ENCODE data around the gene SSTR5. TPM values are rescaled to one million over a fixed set of nuclear protein-coding genes. Genes with fewer than 3 reads are reported as not detected.
A peak's percentile ranks its signal among the peaks of the same experiment; 100 is the strongest.
"Not testable (repeated sequence)": the region's sequence is repeated elsewhere in the genome, so short reads cannot be mapped to it uniquely, and the experiment has no call there.

SSTR5 gene
- total RNA-seq, result 10 to 100 TPM in 1 of 2 donors, 1 to 10 TPM in 1; 1.3 to 10.7 TPM
- long read RNA-seq, partial matches to known transcripts, result 0 of 1 reads
- long read RNA-seq, other reads (novel, unspliced or antisense), result 1 of 1 reads

DNA sequence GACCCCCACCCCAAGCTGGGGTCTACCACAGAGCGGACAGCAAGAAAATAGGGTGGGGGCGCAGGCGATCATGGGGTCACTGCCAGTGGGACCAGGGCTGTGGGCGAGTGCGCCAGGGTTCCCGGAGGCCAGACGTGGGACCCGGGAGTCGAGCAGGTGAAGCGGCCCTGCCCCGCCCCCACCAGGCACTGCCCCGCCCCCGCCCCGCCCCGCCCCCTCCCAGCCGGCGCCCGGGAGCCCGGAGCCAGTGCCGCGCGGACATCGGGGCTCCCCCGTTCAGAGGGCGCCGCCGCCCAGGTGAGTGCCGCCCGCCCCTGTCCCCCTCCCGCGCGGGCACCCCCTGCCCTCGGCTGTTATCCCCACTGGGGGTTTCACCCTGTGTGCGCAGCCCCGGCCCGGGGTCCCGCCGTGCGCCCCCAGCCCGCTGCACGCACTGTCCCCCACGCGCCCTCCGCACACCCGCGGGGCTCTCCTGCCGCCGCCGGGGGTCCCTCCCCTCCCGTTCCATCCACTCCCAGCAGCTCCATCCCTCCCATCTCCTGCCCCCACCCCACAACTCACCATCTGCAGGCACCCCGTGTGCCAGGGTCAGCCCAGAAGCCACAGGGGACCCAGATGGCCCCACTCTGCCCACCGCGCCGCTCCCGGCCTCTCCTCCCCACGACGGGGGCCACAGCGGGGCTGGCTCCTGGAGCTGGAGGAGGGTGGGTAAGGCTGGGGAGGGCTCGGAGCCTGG lies at the start of gene SSTR5:
Gene SSTR5, plus strand, starts transcription at position 222 of the 736 bp plus-strand sequence. CDS start 6,122 bp downstream, outside the sequence.
- no peak for DNase-seq
- ATAC-seq, result no peak
- intact Hi-C loops (cut with DNase I), result no loop called here

DNA sequence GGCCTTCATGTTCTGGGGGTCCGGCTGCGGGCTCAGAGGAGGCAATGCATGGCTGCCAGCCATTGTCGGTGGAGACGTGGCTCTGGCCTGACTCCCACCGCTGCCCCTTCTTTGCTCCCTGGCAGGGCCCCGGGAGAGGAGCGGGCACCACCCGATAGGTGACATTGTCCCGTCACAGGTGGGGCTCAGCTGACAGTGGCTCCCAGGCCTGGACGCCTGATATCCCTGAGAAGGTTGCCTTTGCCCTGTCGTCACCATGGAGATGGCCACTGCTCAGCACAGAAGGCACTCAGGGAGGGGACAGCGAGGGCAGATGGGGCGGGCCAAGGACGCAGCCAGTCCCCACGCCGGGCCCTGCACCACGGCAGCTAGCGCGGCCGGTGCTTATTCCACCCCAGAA lies 48.4 kb upstream of the SSTR5 start:
- intact Hi-C loops (cut with DNase I), result no loop called here
- no peak for ATAC-seq

DNA sequence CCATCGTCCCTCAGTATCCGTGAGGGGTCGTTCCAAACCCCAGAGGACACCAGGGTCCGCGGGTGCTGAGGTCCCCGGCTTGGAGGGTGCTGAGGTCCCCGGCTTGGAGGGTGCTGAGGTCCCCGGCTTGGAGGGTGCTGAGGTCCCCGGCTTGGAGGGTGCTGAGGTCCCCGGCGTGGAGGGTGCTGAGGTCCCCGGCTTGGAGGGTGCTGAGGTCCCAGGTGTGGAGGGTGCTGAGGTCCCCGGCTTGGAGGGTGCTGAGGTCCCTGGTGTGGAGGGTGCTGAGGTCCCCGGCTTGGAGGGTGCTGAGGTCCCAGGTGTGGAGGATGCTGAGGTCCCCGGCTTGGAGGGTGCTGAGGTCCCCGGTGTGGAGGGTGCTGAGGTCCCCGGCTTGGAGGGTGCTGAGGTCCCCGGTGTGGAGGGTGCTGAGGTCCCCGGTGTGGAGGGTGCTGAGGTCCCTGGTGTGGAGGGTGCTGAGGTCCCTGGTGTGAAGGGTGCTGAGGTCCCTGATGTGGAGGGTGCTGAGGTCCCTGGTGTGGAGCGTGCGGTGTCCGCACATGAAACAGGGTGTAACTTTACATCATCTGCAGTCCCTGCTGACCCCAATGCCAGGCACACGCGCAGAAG lies 47.3 kb upstream of the SSTR5 start:
- intact Hi-C loops (cut with DNase I); ATAC-seq: not testable (repeated sequence)
- peak; percentile 68 for DNase-seq

More for the DNA sequence above, 48.4 kb upstream of the SSTR5 start:
- no peak for DNase-seq

DNA sequence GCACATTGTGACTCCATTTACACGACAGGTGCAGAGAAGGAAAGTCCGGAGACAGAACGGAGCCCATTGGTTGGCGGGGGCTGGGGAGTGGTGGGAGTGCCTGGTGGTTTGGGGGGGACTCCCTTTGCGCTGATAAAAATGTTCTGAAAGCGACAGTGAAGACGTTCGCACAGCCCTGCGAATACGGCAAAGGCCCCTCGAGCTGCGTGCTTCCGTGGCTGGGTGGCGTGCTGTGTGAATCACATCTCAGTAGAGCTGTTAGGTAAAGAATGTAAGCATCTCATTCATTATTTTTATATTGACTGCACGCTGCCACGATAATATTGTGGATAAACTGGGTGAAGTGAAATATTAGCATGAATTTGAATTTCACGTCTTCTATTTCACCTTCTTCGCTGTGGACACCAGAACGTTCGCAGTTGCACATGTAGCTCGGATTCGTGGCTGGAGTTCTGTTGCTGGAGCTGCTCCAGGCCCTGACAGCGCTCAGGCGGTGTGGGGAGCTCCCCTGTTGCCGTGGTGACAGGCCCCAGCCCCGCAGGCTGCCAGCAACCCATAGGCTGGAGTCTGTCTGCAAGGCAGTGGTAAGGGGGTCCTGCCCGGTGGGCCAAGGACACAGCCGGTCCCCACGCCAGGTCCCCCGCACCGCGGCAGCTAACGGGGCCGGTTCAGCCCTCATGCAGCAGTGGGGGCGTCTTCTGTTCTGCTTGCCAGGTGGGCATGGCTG lies 46.3 kb upstream of the SSTR5 start:
- intact Hi-C loops (cut with DNase I), result no loop called here
- ATAC-seq (no peak), DNase-seq (no peak)

DNA sequence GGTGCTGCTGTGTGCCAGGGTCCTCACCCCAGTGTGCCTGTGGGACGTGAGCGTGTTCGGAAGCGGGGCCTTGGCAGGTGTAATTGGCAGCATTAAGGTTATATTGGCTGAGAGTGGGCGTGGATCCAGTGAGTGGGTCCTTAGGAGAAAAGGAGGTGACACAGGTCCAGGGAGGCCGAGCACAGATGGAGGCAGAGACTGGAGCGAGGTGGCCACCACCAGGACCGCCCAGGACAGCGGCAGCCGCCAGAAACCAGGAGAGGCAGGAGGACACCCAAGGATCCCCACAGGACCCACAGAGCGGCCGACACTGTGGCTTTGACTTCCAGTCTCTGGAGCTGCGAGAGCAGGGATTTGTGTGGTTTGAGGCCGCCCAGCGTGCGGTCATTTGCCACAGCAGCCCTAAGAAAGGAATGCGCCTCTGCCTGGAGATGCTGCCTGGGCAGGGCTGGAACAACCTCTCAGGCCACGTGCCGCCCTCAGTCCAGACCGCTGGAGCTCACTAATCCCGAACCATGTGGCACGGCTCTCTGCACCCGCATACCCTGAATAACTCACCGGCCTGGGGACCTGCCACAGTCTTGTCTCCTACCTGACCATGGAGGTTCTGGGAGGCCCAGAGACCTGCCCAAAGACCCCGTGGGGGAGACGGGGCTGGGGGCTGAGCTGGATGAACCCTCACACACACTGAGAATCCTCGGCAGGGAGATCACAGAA lies 45.6 kb upstream of the SSTR5 start:
- intact Hi-C loops (cut with DNase I), result no loop called here
- DNase-seq, result no peak
- ATAC-seq, result no peak

DNA sequence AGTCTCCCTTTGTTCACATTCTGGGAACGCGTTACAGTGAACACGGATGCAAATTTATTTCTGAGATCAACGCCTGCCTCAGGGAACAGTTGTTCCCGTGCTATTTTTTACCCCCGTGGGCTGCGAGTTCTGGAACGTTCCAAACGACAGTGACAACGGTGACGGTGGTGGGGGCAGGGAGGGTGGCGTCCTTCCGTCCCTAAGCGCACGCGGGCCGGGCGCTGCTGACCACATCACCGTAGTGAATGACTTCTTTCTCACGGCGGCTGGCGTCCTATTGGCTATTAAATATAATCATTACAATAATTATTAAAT lies 45.1 kb upstream of the SSTR5 start:
- DNase-seq (no peak), ATAC-seq (no peak)
- intact Hi-C loops (cut with DNase I), result no loop called here

DNA sequence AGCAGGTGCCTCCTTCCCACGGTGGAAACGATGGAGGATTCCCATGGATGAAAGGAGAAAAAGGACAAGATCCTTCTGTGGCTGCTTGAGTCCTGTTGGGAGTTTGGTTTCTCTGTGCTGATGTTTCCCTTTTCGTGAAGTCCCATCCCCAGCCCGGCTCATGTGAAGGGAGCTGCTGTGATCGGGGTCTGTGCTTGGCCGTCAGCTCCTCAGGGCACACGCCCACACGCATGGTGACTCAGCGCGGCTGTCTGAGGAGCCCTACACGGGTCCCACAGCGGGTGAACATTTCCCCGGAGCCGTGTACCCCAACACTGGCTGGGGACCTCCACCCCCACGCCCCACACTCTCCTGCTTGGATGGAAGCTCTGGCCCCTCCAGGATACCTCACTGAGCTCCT lies 44.5 kb upstream of the SSTR5 start:
- ATAC-seq (peak in 1 of 2 donors; percentile 20), DNase-seq (no peak)
- intact Hi-C loops (cut with DNase I), result no loop called here

DNA sequence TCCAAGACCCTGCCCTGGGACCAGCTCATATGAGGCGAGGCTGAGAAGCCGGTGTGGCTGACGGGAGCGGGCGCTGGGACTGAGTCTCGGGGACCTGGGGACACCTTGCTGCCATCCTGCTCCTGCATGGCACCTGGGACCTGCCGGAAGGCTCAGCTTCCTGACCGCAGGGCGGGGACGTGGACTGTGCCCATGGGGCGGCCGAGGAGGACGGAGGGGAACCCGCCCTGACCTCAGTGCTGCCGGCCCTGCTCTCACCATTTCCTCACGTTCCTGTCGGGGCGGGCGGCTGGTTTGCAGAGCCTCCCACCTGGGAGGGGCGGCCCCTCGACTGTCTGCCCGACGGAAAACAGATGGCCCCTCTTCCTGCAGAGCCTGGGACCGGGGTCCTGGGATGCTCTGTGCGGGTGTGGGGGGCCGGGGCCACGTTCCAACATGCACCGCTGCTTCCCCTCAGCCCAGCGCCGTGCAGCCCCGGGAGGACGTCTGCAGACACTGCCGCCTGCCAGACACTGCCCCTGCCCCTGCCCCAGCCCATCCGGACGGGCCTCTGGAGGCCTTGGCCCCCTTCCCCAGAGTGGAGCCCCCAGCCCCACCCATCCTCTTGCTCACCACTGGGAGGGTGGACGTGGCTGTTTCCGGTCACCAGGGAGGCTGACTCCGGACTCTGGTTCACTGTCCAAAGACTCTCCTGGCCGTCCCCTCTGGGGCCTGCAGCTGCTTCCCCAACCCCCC lies 43.9 kb upstream of the SSTR5 start:
- intact Hi-C loops (cut with DNase I), result no loop called here
- no peak for DNase-seq
- ATAC-seq, result peak in 1 of 2 donors; percentile 7

DNA sequence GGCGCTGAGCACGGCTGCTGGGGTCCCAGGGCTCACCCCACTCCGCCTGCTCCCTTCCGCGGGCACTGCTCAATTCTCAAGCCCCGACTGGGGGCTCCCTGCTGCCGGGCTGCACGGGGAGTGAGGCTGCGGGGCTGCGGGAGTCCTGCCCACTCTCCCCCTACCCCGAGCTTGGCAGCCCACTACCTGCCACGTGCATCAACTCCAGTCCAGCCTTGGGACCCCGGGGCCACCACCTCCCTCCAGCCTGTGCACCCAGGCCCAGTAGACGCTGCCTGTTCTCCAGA lies 43.3 kb upstream of the SSTR5 start:
- DNase-seq (no peak), ATAC-seq (no peak)
- intact Hi-C loops (cut with DNase I), result no loop called here

DNA sequence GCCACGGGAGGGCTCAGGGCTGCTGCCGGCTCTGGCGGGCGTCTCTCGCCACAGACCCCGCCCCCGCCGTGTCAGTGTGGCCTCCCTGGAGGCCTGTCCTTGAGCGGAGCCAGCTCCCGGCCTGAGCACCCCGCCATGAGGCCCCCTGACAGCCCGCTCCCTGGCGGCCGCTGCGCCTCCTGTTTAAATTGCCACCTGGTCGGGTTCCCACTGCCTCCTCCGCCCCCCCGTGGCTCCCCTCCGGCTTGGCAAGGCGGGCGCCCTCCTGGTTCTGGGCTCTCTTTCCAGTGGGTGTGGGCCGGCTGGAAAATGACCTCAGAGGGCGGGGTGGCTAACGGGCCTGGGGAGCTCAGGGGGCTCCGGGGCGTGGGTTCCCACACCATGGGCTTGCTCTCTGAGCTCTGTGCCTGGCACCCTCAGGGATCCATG lies 42.1 kb upstream of the SSTR5 start:
- intact Hi-C loops (cut with DNase I), result no loop called here
- peak; percentile 53 for DNase-seq
- ATAC-seq, result peak; percentile 29 to 51

DNA sequence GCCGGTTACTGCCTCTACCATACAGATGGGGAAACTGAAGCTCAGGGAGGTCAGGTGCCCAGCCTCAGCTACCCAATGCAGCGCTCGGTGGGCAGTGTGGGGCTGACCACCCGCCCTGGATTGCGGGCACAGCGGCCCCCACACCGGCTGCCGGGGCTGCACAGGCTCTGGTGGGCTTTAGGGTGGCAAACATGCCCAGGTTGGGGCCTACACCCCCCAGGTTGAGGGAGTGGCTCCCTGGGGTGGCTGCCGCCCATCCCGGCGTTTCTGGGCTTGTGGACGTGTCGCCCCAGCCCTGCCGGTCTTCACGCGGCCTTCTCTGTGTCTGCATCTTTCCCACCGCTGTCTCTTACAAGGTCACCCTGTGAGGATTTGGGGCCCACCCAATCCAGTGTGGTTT lies 40.9 kb upstream of the SSTR5 start:
- ATAC-seq (no peak), DNase-seq (no peak)
- intact Hi-C loops (cut with DNase I), result no loop called here

DNA sequence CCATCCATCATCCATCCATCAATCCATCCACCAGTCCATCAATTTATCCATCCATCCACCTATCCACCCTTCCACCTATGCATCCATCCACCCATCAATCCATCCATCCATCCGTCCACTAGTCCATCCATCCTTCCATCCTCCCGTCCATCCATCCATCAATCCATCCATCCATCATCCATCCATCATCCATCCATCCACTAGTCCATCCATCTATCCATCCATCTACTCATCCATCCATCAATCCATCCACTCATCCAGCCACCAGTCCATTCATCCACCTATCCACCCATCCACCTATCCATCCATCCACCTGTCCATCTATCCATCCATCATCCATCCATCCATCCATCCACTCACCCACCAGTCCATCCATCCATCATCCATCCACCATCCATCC lies 39.9 kb upstream of the SSTR5 start:
- ATAC-seq, result no peak
- intact Hi-C loops (cut with DNase I), result no loop called here

DNA sequence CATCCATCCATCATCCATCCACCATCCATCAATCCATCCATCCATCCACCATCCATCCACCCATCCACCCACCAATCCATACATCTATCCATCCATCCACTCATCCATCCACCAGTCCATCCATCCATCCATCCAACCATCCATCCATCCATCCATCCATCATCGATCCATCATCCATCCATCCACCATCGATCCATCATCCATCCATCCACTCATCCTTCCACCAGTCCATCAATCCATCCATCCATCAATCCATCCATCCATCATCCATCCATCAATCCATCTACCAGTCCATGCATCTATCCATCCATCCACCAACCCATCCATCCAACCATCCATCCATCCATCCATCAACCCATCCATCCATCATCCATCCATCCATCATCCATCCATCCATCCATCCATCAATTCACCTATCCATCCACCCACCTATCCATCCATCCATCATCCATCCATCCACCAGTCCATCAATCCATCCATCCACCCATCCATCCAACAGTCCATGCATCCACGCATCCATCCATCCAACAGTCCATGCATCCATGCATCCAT lies 39.3 kb upstream of the SSTR5 start:
- intact Hi-C loops (cut with DNase I), result no loop called here
- no peak for ATAC-seq
- DNase-seq, result no peak

More for the DNA sequence above, 39.9 kb upstream of the SSTR5 start:
- no peak for DNase-seq

DNA sequence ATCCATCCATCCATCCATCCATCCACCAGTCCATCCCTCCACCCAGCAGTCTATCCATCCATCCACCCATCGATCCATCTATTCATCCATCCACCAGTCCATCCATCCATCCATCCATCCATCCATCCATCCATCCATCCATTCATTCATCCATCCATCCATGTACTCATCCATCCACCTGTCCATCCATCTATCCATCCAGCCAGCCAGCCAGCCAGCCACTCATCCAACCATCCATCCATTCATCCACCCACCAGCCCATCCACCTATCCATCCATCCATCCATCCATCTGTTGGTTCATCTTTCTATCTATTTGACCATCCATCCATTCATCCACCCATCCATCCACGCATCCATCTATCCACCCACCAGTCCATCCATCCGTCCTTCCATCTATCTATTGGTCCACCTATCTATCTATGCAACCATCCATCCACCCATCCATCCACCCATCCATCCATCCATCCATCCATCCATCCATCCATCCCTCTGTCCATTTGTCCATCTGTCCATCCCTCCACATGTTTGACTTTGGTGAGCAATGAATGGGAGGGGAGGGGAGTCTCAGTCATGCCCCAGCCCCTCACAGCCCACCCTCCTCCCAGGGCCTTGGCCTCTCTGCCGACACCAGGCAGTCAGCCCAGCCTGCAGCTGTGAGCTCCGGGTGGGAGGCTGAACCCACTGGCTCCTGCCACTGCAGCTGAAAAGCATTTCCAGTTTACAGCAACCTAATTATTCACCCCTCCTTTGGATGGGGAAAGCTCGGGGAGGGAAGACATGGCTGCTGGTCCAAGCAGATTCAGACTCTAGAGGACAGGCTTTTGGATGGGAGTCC lies 38.1 kb upstream of the SSTR5 start:
- intact Hi-C loops (cut with DNase I), result no loop called here
- no peak for ATAC-seq
- no peak for DNase-seq

DNA sequence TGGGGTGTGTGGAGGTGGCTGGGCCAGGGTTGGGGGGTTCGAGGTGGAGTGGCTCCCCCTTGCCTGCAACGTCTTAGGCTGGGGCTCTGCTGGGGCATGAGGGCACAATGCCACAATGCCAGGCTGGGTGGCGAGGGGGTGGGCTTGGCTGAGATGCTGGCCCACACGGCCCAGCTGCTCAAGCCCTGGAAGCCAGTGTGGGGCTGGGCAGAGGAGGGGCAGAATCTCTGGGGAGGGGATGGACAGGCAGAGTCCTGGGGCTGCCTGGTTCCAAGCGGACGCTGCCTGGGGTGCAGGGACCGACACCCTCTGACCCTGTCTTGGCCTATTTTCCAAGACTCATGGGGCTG lies 37.5 kb upstream of the SSTR5 start:
- intact Hi-C loops (cut with DNase I), result no loop called here
- no peak for DNase-seq
- ATAC-seq, result no peak

DNA sequence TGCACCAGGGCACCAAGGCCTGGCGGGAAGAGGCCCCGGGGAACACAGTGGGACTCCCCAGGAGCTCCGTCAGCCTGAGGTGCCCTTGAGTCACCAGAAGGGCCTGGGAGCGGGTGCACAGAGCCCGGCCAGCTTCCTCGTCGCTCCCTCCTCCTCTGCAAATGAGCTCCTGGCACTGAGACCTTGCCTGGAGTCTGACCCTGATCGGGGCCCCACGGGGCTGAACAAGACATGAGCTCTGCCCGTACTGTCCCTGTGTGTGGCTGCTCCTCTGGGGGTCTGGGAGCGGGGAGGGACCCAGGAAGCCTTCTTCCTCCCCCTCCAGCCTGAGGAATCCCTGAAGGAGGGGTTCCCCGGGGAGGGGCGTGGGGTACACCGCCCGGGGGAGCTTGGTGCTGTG lies 36.4 kb upstream of the SSTR5 start:
- no peak for ATAC-seq
- no peak for DNase-seq
- intact Hi-C loops (cut with DNase I), result no loop called here

DNA sequence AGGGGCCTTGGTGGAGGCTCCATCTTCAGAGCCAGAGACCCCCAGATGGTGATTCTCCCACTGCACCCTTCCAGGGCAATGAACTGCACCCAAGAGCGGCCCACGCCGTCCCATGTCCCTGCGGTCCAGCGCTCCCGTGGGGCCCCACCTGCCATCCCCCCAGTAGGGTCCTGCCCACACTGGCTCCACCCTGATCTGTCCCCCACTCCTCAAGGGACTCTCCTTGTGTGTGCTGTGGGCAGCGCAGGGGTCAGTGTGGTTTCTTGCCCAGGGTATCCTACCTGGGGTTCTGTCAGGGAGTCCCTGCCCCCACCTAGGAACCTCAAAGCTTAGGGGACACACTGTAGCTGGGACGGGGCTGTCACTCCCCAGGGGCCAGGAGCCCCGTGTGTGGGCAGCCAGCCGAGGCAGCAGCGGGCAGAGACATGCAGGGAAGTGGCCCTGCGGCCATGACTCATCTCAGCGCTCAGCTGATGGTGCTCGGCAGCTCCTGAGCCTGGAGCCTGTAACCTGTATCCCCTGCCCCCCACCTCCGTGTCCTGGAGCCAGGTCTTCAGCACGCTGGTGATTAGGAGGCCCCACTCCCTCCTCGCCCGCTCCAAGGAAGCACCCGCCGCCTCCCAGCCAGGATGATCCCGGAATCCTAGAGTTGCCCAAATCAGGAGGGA lies 35.7 kb upstream of the SSTR5 start:
- ATAC-seq, result no peak
- no peak for DNase-seq
- intact Hi-C loops (cut with DNase I), result no loop called here

Data from left cardiac atrium (tissue), 4 donors.